HG02885 (cell line): Measurements from ENCODE around the gene DTL.

Source experiments
- ATAC-seq: cut with Tn5 transposase; IDR thresholded peaks from one replicate; pipeline ENCODE4 v1.9.1; 2021; ENCODE audit warnings: mild to moderate bottlenecking; ENCODE audit not compliant: unreplicated experiment, poor library complexity

DTL gene

DNA sequence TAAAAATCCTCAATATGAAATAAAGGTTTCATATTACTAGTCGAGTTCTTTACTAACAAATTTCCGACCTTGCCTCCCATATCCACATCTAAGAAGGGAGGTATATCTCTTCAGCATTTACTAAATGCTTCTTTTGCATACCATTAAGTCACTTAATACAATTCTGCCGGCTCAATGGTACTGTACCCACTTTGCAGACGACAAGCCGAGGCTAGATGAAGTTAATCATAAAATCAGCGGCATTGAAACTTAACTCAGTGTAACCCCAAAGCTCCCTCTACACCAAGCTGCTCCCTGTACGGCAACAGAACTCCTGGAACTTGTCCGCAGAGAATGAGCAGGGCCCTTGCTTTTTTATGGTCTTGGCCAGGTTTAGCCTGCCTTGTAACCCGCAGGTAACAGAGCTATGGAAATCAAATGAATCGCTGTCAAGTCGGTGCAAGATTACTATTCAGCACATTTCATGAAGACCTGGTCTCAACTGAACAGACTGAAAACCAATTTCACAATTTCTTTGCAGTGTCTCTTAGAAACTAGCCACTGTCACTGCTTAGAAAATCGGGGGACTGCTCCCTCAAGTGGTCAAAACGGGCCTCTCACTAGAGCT is 929 bp upstream of the DTL start:
- ATAC-seq, result peak; percentile 3

DNA sequence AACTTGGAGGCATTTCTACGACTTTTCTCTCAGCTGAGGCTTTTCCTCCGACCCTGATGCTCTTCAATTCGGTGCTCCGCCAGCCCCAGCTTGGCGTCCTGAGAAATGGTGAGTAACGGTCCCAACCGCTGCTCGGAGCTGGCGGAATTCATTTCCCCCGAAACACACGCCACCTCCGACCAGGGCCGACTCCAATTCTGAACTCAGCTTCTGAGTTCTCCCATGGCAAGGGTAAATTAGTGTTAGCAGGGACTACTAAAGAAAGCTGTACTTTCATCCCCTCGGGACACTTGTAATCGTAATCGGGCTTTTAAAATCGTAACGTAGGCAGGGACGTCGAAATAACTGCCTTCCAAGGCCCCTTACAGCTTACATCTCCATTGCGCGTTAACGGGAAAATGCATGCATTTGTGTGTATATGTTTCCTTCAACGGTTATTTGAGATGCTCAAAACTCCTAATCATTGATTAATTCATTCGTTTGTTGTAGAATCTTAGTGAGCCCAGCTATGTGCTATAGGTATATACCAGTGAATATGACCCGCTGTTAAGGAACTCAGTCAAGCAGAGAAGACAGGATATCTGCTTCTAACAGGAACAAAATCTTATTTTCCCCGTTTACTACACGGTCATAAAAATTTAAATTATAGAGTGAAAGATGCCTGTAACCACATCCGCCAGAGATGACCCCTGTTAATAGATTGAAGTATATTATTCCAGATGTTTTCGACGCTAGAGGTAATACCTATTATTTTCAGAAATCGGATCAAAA is 472 bp downstream of the DTL start:
- peak; percentile 10 for ATAC-seq

DNA sequence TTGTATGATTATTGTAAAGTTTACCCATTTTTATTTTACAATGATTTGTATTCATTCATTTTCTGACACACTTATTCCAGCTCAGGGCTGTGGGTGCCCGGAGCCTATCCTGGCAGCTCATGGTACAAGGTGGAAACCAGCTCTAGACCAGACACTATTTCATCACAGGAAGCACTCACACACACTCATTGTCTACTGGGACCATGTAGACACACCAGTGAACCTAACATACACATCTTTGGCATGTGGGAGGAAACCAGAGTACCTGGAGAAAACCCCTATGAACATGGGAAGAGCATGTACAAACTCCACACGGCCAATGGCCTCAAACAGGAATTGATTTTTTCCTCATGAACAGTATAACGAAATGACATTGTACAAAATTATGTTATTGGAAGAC is 2.4 kb downstream of the DTL start:
- ATAC-seq, result no peak

DNA sequence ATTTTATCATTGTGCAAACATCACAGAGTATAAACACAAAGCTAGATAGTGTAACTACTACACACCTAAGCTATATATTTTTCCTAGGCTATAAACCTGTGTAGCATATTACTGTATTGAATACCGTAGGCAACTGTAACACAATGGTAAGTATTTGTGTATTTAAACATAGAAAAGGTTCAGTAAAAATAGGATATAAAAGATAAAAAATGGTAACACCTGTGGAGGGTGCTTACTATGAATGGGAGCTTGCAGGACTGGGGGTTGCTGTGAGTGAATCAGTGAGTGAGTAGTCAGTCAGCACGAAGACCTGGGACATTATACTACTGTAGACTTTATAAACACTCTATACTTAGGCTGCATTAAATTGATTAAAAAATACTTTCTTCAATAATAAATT is 4.1 kb downstream of the DTL start:
- ATAC-seq, result no peak

DNA sequence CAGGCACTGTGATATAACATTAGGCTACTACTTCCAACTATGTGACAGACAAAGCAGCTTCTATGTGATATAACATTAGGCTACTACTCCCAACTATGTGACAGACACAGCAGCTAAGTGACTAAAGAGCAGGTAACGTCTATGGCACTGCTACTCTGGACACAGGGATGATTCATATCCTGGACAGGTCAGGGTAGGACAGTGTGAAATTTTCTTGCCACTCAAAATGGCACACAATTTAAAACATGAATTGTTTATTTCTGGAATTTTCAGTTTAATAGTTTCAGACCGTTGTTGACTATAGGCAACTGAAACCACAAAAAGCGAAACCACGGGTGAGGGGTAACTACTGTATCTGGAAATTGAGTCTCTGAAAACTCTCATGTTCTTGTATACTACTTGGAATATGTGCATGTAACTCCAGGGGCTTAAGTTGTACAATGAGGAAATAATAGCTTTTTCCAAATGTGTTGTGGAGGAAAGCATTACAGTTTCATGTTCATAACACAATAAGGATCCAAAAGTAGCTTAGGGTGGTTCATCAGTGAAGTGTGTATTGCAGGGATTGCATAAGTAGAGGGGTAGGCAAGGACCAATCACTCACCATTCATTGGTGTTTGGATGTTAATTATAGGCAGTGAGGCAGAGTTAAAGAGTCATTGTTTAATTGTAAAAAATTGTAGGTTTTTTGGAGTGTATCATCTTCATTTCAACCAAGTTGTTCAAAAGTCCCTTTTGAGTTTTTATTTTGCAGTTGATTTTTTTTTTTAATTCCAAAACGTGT is 5.3 kb downstream of the DTL start:
- ATAC-seq, result no peak

DNA sequence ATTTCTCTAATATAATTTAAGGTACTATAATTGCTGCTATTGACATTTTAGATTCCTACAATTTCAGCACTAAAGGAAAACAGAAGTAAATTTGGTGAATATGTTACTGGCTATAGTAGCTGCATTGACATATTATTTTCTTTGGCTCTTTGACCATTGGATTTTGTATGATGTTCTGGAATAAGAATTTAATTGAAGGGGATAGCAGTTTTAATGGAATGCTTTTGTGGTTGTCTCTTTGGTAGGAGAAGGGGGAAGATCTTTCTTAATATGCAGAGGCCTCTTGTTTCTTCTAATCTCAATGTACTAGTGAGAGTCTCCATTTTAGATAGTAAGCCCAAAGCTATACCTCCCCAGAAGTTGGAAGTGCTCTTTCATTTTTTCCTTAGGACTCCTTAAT is 6.9 kb downstream of the DTL start:
- no peak for ATAC-seq

DNA sequence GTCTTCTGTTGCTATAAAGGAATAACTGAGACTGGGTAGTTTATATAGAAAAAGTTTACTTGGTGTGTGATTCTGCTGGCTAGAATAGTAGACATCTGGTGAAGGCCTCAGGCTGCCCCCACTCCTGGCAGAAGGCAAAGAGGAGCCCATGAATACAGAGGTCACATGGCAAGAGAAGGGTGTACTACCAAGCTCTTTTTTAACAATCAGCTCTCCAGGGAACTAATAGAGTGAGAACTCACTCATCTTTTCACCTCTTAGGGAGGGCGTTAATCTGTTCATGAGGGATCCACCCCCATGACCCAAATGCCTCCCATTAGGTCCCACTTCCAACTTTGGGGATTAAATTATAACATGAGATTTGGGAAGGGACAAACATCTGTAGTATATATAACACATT is 9.3 kb downstream of the DTL start:
- ATAC-seq, result no peak

DNA sequence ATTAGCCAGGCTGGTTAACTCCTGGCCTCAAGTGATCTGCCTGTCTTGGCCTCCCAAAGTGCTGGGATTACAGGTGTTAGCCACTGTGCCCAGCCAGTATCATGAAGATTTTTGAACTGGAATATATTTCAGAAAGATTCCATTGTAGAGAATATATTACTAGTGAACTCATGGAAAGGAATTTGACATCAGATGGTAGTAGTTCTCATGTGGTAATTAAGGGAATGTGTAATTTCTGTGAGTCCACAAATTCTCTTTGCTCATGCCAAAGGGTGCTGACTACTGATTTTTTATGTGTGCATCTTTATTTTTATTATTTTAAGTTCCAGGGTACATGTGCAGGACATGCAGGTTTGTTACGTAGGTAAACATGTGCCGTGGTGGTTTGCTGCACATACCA is 10.4 kb downstream of the DTL start:
- ATAC-seq, result no peak

DNA sequence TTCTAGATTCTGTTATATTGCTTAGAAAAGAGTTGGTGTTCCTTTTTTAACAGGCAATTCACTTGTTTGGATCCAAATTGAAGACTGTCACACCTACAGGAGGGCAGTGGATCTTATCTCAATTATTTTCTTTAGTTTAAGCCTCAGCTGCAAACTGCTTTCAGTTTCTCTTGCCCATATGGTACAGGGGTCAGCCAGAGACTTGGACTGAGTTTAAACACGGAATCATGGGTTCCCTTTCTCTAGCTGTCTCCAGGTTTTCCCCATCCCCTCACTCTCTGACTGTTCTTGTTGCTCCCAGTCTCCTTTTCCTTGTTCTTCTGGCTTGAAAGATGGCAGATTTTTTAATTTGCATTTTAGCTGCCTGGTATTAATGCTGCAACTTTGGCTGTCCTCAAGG is 18.4 kb downstream of the DTL start:
- no peak for ATAC-seq

DNA sequence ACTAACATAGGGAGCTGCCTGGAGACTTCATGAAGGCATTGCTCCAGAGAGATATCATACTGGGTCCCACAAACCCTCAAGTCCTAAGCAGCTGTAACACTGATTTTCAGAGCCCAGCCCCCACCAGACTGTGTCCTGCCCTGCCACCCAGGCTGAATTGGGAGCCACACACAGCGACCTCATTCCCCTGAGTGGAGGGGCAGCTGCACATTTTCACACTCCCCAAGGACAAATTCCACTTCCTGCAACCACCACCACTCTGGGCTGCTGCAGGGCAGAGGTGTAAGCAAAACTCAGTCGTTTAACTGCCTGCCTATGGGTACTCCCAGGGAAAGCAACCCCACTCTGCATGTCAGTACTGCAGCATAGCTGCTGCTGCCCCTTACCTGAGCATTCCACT is 19.8 kb downstream of the DTL start:
- no peak for ATAC-seq

DNA sequence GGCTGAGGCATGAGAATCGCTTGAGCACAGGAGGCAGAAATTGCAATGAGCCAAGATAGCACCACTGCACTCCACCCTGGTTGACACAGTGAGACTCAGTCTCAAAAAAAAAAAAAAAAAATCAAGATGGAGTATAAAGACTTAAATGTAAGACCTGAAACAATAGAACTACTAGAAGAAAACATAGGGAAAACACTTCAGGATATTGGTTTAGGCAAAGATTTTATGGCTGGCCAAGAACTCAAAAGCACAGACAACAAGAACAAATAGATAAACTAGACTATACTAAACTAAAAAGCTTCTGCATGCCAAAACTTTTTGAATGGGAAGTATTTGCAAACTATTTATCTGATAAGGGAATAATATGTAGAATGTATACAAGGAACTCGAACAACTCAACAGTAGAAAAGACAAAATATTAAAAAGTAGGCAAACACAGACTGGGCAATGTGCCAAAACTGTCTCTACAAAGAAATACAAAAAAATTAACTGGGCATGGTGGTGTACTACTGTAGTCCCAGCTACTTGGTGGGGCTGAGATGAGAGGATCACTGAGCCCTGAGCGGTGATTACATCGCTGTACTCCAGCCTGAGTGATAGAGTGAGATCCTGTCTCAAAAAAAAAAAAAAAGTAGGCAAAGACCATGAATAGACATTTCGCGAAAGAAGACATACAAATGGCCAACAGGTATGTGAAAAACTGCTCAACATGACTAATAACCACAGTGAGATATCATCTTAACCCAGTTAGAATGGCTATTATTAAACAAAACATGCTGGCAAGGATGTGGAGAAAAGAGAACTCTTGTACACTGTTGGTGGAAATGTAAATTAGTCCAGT is 25.3 kb downstream of the DTL start:
- ATAC-seq, result no peak

DNA sequence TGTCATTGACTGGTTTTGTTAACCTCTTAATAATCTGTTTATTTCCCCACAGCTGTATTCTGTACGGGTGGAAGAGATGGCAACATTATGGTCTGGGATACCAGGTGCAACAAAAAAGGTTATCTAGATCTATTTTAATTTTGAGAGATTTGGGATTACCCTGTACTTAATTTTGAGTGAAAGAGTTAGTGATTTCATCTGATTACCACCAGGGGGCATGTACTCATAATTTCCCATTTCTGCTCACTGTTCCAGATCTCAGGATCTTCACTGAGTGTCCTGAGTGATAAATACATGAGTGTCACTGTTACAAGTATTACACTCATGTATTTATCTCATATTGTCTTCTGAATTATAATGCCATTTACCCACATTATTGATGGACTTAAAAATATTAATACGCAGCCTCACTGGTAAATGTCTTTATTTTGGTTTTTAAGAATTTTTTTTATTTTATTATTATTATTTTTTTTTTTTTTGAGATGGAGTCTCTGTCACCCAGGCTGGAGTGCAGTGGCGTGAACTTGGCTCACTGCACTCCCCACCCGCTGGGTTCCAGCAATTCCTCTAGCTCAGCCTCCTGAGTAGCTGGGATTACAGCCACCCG is 27.4 kb downstream of the DTL start:
- ATAC-seq, result no peak

DNA sequence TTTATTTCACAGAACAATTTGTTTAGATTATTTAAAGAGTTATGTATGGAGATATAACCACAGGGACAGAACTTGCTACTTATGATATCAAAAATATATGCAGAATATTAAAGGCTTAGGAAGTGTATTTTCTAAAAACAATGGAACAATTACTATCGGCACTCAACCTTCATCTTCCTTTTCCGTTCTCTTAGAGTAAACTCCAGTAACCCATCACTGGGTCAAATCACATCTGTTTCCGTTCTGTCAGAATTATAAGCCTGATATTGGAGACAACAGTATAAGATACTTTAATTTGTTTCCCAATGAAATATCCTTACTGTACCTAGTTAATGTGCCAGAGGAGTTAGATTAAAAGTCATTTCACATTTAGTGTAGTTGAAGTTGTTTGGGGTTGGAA is 32.2 kb downstream of the DTL start:
- no peak for ATAC-seq

DNA sequence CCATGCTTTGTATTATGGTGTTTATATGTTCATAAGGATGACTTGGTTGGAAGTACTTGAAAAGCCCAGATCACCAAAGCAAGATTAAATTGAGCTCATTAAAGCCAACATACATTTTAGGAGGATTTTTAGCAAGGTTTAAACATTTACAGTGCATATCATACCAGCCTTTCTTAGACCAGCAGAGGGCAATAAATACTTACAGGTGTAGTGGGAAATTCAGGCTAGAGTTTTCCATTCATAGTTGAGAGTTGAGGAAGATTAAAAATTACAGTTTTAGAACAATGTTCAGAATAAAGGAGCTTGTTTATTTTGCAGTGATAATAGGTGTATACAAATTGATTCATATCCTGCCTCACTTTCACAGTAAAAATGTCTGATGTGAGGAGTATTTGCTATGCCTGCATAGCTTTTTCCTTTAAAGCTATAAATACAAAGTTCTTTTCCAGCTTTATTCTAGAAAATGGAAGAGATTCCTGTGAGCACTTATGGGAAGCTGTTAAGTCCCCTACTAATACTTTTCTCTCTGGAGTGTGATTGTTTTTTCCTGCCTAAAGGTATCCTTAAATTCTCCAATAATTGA is 35.3 kb downstream of the DTL start:
- ATAC-seq, result no peak

DNA sequence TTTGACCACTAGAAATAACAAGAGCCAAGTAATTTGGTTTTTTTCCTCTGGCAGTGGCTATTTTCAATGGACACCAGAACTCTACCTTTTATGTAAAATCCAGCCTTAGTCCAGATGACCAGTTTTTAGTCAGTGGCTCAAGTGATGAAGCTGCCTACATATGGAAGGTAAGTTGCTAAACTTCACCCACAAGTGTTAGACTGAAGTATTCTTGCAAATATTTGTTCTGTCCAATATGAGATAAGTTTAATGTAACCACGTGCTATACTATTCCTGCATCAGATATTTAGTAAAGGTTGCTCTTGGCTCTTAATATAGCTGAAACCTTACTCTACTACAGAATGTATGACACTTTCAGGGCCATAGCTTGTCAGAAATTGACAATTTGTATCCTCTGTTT is 36.5 kb downstream of the DTL start:
- ATAC-seq, result no peak

DNA sequence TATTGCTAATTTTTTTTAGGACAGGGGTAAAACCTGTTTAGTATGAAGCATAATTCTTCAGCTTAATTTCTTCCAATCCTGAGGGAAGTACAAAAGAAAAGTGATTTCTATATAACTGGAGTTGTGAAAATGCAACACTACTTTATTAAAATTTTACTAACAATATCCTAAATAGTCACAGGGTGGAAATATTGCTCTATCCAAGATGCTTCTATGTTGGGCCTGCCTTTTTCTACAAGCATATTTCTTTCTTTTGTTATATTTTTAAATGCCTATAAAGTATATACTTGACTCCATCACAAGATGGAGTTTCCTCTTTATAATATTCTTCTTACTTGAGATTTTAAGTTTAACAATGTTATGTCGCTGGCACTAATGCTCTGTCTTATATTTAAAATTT is 37.9 kb downstream of the DTL start:
- ATAC-seq, result no peak

DNA sequence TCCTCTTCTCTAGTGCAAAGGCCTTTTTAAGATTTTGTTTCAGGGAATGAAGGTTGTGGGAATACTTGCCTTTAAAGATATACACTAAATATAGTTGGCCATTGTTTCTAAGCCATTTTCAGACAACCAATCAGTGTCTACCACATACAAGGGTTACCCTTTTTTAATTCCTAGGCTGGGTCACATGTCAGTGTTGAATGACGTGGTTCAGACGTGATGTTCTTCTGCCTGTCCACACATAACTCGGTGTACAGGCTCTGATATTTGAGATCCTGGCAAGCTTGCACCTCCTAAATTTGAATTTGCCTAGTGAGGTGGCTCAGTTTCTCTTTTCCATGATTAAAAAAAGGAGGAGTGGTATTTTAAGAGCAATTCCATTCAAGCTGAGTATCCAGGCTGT is 38.8 kb downstream of the DTL start:
- ATAC-seq, result no peak

DNA sequence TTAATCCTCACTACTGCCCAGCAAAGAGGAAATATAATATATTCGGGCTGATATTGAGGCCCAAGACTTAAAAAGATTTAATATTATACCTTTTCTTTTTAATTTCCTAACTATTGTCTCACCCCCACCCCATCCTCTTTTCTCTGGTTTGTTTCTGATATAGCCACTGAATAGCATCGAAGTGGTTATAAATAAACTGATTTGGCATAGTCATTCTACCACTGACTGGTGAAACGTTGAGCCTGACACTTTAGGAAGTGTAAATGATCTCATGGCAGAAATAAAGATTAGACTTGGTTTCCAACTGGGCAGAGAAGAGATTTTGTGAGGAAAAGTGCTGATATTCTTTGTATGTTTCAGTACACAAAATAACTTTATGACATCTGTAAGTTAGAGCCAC is 39.3 kb downstream of the DTL start:
- no peak for ATAC-seq

DNA sequence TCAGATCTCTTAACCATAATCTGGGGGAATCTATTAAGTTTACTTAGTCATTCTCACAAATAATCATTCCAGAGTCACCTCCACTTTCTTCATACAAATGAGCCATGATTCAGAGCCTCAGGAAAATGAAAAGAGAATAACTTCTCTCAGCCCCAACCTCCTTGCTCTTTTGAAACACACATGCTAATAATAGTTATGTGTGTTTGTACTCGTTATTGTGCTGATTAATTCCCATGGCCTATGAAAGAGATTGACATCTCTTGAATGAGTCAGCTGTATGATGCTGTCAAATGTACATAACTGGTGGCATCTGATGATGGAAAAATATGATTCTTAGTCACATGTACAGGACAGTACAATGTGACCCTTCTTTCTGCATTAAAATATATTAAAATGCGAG is 41.5 kb downstream of the DTL start:
- no peak for ATAC-seq

DNA sequence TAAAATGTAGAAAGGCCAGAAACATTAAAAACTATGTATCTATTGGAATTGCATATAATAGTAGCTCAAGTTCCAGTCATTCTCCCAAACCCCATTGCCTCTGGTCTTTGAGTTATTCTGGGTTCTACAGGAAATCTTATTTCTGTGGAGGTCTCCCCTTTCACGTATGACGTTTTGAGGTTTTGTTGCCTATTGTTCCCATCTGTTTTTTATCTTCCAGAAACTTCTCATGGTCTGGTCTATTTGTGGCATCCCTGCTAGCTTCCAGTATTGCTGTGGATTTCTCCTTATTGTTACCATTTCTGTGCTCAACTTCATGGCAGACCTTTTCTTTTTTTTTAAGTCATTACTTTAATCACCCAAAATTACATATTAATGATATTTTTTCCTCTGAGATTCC is 43.3 kb downstream of the DTL start:
- no peak for ATAC-seq
